Ectodermal cell (in vitro differentiated cells): ENCODE measurements around the gene KCTD15.

ENCODE experiments used
- H3K27ac ChIP-seq: 2 replicates; pipeline ENCODE4 v1.7.0; 2013; ENCODE audit warnings: mild to moderate bottlenecking, low read depth, low read length; ENCODE audit not compliant: insufficient read depth, poor library complexity, severe bottlenecking
- H3K27me3 ChIP-seq: 2 replicates; pipeline ENCODE4 v1.7.0; 2013; ENCODE audit warnings: mild to moderate bottlenecking, low read length; ENCODE audit not compliant: insufficient read depth, control insufficient read depth, poor library complexity, severe bottlenecking
- H3K36me3 ChIP-seq: one replicate; pipeline ENCODE4 v1.7.0; 2013; ENCODE audit warnings: low read length; ENCODE audit not compliant: control insufficient read depth, insufficient read depth
- H3K4me1 ChIP-seq: one replicate; pipeline ENCODE4 v1.7.0; 2013; ENCODE audit warnings: low read length; ENCODE audit not compliant: control insufficient read depth, insufficient read depth
- H3K4me3 ChIP-seq: 2 replicates; pipeline ENCODE4 v1.7.0; 2013; ENCODE audit warnings: low read depth, low read length, control low read depth; ENCODE audit not compliant: insufficient read depth
- H3K9me3 ChIP-seq: 2 replicates; pipeline ENCODE4 v1.7.0; 2013; ENCODE audit warnings: mild to moderate bottlenecking, low read length, moderate library complexity; ENCODE audit not compliant: control insufficient read depth
- WGBS, 2 experiments: methylation state at CpG; one replicate each; pipeline ENCODE4 v1.1.7; 2013; ENCODE audit warnings: missing lambda C conversion rate in 2 of 2; 5-methylcytosine and 5-hydroxymethylcytosine counted together

KCTD15 gene

GRCh38 chr19:33754361-33754760 lies 42.3 kb upstream of the KCTD15 start:
- Histone ChIP-seq H3K4me1 (peaks cover 21% of the 10 kb centered on the region), H3K27ac (no peak overlapping the region), H3K27me3 (no peaks in the 10 kb centered on the region), H3K36me3 (no peaks in the 10 kb centered on the region), H3K4me3 (no peak overlapping the region), H3K9me3 (no peaks in the 10 kb centered on the region)
- whole genome bisulfite sequencing, 2 experiments = 78 to 79% methylated on average over 7 of the region's 7 CpGs

GRCh38 chr19:33755099-33756035 lies 41.3 kb upstream of the KCTD15 start:
- H3K27me3 ChIP-seq = no peaks in the 10 kb centered on the region
- 83 to 84% methylated on average over 26 of the region's 26 CpGs for WGBS, 2 experiments
- H3K4me3 ChIP-seq = no peak overlapping the region
- H3K36me3 ChIP-seq = no peaks in the 10 kb centered on the region
- H3K9me3 ChIP-seq = no peaks in the 10 kb centered on the region
- H3K4me1 ChIP-seq = peaks cover 21% of the 10 kb centered on the region
- no peak overlapping the region for H3K27ac ChIP-seq

DNA sequence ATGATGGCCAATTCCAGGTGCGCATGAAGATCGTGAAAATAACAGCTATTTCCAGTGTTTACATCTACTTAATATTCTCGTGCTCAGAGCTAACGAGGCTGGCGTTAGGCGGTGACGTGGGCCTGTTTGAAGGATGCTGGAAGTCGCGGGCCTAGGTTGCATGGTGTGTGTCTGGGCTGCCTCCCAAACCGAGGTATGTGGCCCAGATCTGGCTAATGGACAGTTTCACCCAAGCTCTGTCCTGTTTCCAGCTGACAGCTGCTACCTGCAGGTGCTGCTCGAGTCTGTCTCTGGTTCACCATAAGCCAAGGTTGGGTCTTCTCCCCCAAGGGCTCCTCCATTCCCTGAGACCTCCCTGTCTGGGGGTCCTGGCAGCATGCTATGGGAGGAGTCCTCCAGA lies 40.5 kb upstream of the KCTD15 start:
- no peaks in the 10 kb centered on the region for H3K27me3 ChIP-seq
- H3K27ac ChIP-seq = no peak overlapping the region
- 95% methylated on average over 11 of the region's 11 CpGs for WGBS, 2 experiments
- H3K4me3 ChIP-seq = no peak overlapping the region
- H3K9me3 ChIP-seq = no peaks in the 10 kb centered on the region
- no peaks in the 10 kb centered on the region for H3K36me3 ChIP-seq
- peaks cover 21% of the 10 kb centered on the region for H3K4me1 ChIP-seq

DNA sequence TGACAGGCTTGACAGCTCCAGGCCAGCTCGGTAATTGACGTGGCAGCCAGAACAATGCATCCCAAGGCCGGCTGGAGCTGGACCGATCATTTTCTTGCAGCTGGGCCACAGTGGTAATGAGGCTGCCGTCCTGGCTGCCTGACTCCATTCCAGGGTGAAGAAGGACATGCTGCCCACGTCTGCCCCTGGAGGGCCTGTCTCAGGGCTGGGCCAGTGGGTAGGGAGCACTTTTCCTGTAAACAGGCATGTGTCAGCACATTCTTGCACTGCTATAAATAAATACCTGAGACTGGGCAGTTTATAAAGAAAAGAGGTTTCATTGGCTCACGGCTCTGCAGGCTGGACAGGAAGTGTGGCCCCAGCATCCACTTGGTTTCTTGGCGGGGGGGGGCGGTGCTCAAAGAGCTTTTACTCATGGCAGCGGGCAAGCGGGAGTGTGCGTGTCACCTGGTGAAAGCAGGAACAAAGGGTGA lies 38.1 kb upstream of the KCTD15 start:
- 66 to 69% methylated on average over 12 of the region's 12 CpGs for WGBS, 2 experiments
- H3K9me3 ChIP-seq = no peaks in the 10 kb centered on the region
- H3K27me3 ChIP-seq = no peaks in the 10 kb centered on the region
- H3K36me3 ChIP-seq = no peaks in the 10 kb centered on the region
- peaks cover 15% of the 10 kb centered on the region for H3K4me1 ChIP-seq
- H3K27ac ChIP-seq = no peak overlapping the region
- H3K4me3 ChIP-seq = no peak overlapping the region

DNA sequence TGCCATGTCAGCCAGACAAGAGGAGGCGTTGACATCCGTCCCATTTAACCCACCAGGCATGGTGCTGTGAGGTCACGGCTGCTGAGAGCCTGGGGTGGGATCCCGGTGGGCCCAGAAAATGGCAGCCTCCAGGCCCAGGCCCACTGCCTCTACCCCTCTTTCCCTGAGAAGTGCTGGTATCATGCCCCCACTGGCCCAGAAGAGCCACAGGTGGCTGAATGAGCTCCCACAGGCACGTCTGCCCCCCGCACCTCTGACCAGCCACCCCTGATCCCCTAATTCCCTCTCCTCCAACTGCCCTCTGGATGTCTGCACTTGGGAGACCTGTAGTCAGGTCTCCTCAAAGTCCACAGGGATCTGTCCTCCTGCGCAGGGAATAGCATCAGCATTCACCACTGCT lies 37.3 kb upstream of the KCTD15 start:
- no peak overlapping the region for H3K4me3 ChIP-seq
- no peaks in the 10 kb centered on the region for H3K9me3 ChIP-seq
- H3K27me3 ChIP-seq = no peaks in the 10 kb centered on the region
- no peak overlapping the region for H3K27ac ChIP-seq
- WGBS, 2 experiments = 89 to 92% methylated on average over 7 of the region's 7 CpGs
- peaks cover 15% of the 10 kb centered on the region for H3K4me1 ChIP-seq
- H3K36me3 ChIP-seq = no peaks in the 10 kb centered on the region

- H3K9me3 ChIP-seq = no peaks in the 10 kb centered on the region
- no peaks in the 10 kb centered on the region for H3K36me3 ChIP-seq
- H3K4me1 ChIP-seq = peaks cover under 1% of the 10 kb centered on the region
- H3K27ac ChIP-seq = no peak overlapping the region
- H3K4me3 ChIP-seq = no peak overlapping the region
- 82 to 83% methylated on average over 11 of the region's 11 CpGs for WGBS, 2 experiments
- no peaks in the 10 kb centered on the region for H3K27me3 ChIP-seq
Measured at GRCh38 chr19:33763633-33764371, 32.9 kb upstream of the KCTD15 start.

GRCh38 chr19:33766623-33767022 lies 30.0 kb upstream of the KCTD15 start:
- Histone ChIP-seq H3K9me3 (no peaks in the 10 kb centered on the region), H3K27ac (no peak overlapping the region), H3K27me3 (no peaks in the 10 kb centered on the region), H3K36me3 (no peaks in the 10 kb centered on the region), H3K4me1 (no peaks in the 10 kb centered on the region), H3K4me3 (no peak overlapping the region)
- 89 to 91% methylated on average over 13 of the region's 13 CpGs for WGBS, 2 experiments

GRCh38 chr19:33767898-33768413 lies 28.7 kb upstream of the KCTD15 start:
- H3K36me3 ChIP-seq = no peaks in the 10 kb centered on the region
- 47 to 52% methylated on average over 9 of the region's 9 CpGs for WGBS, 2 experiments

GRCh38 chr19:33769208-33769607 lies 27.5 kb upstream of the KCTD15 start:
- H3K4me3 ChIP-seq = no peak overlapping the region
- no peaks in the 10 kb centered on the region for H3K36me3 ChIP-seq
- H3K27ac ChIP-seq = no peak overlapping the region
- no peaks in the 10 kb centered on the region for H3K27me3 ChIP-seq
- 76 to 78% methylated on average over 6 of the region's 6 CpGs for WGBS, 2 experiments
- H3K9me3 ChIP-seq = no peaks in the 10 kb centered on the region
- no peaks in the 10 kb centered on the region for H3K4me1 ChIP-seq

More at GRCh38 chr19:33767898-33768413, 28.7 kb upstream of the KCTD15 start:
- Histone ChIP-seq H3K4me1 (no peaks in the 10 kb centered on the region), H3K27me3 (no peaks in the 10 kb centered on the region), H3K27ac (no peak overlapping the region), H3K4me3 (no peak overlapping the region), H3K9me3 (no peaks in the 10 kb centered on the region)

- WGBS, 2 experiments = 88 to 89% methylated on average over 8 of the region's 8 CpGs
- Histone ChIP-seq H3K36me3 (no peaks in the 10 kb centered on the region), H3K4me3 (no peak overlapping the region), H3K27me3 (no peaks in the 10 kb centered on the region), H3K4me1 (no peaks in the 10 kb centered on the region), H3K27ac (no peak overlapping the region), H3K9me3 (no peaks in the 10 kb centered on the region)
Measured at GRCh38 chr19:33770107-33770506, 26.6 kb upstream of the KCTD15 start.
